8988T (cell line): Measurements from ENCODE around the gene TGFB1I1.
"Not testable (repeated sequence)": the region's sequence is repeated elsewhere in the genome, so short reads cannot be mapped to it uniquely, and the experiment has no call there.

ENCODE experiments used
- DNase-seq: peaks from one replicate; pipeline ENCODE4 v3.0.0; 2011

TGFB1I1 gene

DNA sequence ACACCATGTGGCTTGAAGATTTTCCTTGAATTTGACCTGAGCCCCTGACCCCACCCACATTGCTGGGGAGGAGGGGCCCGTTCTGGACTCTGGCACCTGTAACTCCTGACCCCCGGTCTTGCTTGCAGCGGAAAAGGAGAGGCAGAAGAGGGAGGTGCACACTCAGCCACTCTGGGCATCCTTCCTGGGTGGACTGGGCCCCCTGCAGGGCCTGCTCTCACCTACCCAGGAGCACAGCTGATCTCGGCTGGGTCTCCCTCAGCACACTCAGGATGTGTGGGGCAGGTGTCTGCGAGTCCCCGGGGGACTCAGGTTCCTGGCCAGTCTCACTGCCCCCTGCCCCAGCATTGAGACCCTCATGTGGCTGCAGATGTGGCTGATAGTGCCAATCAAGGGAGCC, 51.8 kb downstream of the TGFB1I1 start:
- DNase-seq, result not testable (repeated sequence)

DNA sequence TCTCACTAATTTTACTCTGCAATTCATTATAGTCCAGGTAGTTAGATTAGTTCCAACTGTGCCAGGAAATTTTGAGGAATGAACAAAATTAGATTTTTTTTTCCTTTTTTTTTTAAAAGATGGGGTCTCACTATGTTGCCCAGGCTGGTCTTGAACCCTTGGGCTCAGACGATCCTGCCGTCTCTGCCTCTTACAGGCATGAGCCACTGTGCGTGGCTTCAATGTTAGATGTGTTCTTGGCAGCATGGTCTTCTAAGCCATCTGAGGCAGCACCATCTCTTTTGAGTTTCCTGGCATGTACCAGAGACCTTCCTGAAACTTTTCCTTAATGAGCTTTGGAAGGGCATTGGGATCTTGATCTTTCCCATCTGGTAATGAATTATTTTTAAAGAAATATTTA, 53.2 kb downstream of the TGFB1I1 start:
- no peak for DNase-seq
